ENCODE data around the gene ENTHD1.

The ENTHD1 gene

DNA sequence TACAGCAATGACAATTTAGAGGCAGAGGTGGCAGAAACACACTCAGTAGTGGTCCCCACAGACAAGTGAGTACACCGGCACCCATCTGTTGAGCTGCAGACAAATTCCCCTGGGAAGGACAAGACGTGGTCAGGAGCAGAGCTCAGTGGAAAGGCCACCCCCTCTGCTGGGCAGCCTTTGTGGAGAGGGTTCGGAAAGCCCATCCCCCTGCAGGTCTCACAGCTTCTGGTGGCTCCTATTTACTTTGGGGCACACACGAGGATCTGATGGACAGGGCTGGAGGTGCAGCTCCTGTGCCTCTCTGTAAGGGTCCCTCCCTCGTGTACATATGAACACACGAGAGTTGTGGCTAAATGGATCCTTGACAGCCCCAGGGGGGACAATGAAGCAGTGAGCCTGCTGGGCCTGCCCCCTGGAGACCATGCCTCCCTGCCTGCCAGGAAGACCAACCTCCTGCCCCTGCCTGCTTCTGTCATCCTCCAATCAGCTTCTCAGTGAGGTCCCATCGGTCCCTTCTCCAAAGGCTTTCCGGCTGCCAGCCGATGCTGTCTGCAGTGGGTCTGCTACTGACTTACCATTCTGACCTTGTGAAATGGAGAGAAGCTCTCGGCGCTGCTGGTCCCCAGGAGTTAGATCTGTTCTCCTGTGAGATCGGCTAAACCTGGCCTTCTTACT is 161.5 kb downstream of the ENTHD1 start:
- no peak for DNase-seq (ENCODE audit: low read depth, low spot score)

DNA sequence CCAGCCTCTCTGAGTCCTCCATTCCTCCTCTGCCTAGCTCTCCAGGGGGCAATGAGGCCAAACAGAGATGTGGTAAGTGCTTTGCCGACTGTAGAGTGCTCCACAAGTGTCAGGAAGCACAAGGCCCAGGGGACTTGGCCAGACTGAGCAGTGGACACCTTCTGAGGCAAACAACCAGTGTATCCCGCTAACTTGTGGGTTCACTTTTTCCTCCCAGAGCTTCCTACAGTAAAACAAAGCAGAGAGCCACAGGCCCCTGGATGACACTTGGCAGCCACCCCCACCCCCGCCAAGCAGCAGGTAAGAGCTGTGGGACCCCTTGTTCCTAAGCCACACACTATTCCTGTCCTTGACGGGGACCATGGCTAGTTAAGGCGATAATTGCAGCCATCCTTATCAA is 162.1 kb downstream of the ENTHD1 start:
- DNase-seq (ENCODE audit: low read depth, low spot score): no peak

DNA sequence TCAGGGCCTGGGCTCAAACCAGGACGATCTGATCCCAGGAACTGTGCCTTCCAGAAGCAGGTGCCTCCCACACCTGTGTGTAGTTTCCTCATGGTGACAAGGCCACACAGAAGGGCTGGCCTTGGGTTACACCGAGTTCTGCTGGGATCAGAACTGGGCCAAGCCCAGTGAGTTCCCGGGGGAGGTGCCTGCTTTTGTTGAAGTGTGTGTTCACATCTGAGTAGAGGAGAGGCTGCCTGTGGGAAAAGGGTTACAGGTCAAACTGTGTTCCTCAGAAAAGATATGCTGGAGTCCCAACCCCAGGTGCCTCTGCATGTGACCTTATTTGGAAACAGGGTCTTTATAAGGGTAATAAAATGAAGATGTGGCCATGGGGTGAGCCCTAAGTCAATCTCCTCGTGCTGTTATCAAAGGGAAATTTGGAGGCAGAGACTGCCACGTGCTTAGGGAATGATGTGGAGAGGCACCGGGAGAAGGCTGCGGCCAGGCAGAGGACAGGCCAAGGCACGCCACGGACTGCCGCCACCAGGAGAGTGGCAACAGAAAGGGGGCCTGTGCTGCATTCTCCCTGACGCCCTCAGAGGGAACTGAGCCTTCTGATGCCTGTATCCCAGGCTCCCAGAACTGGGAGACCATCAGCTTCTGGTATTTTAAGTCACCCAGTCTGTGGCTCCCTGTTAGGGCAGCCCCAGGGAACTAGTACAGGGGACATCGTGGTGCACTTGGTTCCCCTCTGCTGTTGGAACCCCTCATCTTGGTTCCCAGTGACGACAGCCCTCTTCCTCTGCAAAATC is 164.2 kb downstream of the ENTHD1 start:
- DNase-seq (ENCODE audit: low read depth, low spot score): no peak

DNA sequence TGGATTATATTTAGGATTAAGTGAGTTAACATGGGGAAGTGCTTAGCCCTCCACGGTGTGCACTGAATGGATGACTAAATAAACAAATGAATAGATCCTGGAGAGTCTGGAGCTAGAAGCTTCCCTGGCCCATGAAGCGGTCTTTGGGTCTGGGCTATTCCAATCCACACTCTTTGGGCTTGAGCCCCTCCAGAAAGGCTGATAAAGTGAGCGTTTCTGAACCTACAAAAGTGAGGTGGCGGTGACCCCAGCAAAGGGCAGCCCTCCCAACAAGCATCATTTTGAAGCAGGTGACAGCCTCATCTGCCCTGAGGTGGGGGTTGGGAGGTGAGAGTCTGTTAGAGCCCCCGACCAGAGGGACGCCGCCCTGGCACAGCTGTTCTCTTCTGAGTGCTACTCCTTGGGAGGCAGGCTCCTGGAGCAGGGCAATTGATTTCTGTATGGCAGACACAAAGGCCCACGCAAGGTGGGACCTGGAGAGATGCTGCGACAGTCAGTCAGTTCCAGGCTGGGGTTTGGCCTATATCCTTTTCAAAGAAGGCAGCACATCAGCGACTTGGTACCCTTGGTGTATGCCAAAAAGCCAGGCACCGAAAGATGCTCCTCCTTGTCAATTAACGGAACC is 165.2 kb downstream of the ENTHD1 start:
- no peak for DNase-seq (ENCODE audit: low read depth, low spot score)

DNA sequence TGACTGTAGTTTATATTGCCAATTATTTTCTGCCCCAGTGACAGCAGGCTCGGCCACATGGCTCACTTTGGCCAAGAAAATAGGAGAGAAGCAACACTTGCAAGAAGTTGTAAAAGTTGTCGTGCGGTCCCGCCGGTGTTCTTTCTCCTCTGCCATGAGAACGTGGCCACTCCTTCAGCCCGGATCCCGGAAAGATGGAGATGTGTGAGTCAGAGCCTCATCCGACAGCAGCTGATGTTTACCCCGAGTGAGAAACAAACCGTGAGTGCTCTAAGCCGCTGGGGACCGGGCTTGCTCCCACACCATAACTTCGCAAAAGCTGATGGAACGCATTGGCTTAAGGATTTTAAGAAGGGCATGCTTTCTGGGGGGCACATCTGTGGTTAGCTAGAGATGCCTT is 166.0 kb downstream of the ENTHD1 start:
- DNase-seq (ENCODE audit: low read depth, low spot score): no peak

DNA sequence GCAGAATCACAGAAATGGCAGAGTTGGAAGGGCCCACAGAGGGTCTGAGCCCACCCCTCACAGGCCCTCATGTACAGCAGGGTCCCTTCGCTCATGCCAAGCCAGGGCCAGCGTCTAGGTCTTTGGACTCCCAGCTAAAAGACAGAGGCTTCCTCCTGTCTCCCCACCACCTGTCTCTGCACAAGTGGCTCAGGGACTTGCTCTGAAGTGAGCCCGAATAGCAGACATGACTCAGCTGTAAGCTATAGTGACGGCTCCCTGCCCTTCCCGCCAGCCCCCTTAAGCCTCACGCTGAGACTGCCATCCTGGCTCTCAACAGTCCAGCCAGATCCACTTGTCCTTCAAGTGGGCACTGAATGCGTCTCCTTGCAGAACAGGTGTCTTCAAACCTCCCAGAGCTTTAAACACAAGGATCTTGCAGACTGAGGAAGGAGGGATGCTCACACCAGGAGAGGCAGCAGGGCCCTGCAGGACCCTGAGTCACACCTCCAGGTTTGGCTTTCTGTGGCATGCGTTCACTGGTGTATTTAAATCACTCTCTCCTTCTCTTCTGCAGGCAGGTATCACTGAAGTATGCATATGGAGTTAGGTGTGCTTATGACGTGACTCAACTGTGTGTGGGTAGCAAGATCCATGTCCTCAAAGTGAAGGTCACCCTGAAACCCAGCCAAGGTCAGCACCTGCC is 168.1 kb downstream of the ENTHD1 start:
- DNase-seq (ENCODE audit: low read depth, low spot score): no peak

DNA sequence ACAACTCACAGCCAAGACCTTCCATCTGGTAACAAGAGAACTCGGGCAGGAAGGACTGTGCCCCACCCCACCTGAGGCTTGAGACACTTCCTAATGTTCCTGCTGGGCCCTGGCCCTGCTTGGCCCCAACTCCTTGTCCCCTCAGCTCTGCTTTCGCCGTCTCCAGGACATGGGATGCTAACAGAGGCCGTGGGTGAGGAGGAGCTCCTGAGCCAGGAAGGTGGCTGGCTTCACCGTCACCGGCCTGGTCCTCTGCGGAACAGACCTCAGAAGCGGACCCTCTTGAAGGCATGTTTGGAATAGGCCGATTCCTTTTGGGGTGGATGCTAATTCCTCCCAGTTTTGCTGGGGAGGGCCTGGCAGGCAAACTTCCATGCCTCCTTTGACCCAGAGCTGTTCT is 168.7 kb downstream of the ENTHD1 start:
- no peak for DNase-seq (ENCODE audit: low read depth, low spot score)

DNA sequence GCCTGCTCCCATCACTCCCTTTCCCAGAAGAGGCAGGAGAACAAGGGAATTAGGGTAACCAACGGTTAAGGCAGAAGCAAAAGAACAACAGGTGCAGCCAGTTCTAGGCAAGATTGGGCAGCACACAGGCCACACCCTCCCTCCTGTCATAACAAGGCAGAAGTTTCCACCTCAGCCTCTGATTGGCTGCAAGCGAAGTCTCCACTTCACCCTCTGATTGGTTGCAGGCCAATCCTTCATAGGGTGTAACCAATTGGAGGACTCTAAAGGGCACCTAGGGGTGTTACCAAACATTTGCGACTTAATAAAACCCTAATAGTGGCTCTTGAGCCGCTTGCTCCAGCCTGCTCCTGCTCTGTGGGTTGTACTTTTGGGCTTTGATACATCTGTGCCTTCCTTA is 169.2 kb downstream of the ENTHD1 start:
- no peak for DNase-seq (ENCODE audit: low read depth, low spot score)

DNA sequence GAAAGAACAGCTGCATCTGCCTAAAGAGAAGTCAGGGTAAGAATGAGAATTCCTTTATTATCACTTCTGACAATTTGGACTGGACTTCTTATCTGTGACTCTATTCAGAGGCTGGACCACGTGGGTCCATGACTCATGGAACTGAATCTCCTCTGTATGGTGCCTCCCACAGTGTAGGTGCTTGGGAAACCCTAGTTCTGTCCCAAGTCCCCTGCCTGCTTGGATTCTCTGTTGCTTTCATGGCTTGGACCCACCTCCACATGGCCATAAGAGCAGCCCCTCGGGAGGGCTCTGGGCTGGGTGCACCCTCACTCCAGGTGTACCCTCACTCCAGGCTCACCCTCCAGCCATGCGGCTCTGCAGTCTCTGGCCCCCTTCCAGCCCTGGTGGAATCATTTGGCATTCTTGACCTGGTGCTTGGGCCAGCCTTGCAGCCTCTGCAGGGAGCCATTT is 169.6 kb downstream of the ENTHD1 start:
- no peak for DNase-seq (ENCODE audit: low read depth, low spot score)

DNA sequence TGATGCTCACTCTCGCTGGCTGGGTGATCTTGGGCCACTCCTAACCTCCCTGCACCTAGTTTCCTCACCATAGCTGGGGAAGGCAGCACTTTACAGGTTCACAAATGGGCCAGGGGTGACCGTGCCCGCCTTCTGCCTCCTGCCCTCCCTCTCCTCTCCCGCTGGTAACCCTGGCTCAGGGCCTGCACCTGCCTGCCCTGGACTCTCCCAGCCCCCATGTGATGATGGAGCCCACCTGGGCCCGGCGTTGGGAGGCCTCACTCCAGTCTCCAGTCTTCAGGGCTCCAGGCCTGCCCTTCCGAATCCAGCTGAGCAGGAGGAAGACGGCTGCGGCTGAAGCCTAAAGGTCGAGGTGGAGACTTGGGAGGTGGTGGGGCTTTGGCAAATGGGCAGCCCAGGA is 170.1 kb downstream of the ENTHD1 start:
- no peak for DNase-seq (ENCODE audit: low read depth, low spot score)

DNA sequence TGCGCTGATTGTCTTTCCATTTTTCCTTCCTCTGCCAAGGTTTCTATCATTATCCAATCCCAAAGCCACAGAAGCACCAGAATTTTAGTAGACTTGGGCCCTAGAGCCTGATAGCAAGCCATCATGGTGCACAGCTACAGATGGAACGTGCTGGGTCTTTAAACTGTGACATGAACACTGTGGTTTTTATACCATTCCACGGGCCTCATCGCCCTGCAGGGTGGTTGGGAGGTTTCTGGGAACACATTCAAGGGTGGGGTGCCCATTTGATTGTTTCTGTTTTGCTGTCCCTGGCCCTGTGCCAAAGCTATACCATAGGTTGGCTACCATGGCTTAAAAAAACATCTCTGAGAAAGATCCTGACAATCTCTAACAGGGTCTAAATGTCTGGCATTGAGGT is 171.1 kb downstream of the ENTHD1 start:
- DNase-seq (ENCODE audit: low read depth, low spot score): no peak

DNA sequence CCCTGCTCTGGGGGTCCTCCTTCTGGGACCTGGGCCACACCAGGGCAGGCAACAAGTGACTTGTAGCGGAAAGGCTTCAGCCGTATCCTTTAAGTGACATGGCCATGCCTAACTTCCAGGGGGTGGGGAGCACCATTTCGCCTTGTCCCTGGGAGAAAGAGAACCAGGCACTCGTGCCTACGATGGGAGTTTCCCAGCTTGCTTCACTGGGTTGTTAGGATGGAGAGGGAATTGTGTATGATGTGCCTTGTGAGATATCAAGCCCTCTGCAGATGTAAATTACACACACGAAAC is 171.6 kb downstream of the ENTHD1 start:
- DNase-seq (ENCODE audit: low read depth, low spot score): no peak

DNA sequence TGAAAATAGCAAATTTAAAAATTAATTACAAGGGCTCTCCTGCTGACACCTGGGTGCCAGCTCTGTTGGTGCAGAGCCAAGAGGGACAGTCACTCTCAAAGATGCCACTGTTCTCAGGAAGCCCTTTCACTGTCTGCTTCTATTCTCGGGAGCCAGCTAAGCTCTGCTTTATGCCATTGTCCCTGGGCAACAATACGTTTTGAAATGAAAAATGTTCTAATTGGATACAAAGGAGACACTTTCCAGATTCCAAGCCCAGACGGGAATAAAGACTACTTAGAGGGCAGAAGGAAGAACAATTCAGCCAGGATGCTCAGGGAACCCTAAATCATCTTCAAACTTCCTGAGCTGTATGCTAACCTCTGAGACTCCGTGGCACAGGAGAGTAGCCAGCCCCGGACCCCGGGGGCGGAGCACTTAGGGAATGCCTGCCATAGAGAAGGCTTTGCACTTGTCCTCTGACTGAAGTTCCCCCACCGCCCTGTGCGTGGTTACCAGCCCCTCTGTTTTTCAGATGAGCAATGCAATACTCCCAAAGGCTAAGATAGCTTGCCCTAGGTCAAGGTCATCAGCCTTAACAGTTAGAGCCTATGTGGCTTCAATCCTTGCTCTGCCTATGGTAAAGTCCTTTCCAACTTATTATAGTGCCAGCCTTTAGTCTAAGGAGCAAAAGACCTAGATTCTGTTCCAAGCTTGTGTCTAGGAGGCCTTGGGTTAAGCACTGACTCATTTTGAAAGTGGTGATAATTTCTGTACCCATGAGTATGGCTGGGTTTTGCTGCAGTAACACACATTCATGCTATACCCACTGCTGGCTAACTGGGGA is 172.1 kb downstream of the ENTHD1 start:
- DNase-seq (ENCODE audit: low read depth, low spot score): no peak

DNA sequence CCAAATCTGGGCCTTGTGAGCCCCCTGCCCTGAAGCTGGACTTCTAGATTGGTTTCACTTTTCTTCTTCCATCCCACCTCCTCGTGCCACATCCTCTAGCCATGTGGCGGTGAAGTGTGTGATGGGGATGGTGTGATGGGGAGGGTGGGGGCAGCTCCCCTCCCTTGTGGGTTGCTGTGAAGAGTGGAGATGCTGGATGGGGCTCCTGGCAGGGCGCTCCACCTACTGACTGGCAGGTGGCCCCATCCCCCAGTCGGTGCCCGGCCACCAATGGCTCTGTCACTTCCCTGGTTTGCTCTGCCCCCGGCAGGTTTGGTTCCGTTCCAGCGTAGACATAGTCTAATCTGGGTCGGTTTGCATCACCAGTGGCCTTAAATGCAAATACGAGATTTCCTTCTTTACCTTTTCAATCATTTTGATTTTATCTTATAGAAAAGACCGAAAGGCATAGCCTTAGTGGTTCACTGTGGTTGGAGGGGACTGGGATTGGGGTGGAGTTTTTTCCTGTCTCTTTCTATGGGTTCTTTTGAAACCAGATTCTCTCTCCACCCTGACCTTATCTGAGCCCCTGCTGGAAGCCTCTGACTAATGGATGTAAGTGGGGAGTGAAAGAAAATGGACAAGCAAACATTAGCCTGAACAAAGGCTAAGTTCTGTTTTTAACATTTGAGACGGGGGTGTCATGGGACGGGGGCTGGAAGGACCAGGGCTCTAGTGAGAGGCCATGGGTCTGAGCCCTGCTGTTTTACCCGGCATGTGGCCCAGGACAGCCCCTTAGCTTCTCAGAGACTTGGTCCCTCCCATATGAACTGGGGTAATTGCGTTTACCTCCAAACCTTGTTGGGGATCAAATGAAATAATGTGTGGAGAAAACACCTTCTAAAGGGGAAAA is 173.8 kb downstream of the ENTHD1 start:
- DNase-seq (ENCODE audit: low read depth, low spot score): no peak

DNA sequence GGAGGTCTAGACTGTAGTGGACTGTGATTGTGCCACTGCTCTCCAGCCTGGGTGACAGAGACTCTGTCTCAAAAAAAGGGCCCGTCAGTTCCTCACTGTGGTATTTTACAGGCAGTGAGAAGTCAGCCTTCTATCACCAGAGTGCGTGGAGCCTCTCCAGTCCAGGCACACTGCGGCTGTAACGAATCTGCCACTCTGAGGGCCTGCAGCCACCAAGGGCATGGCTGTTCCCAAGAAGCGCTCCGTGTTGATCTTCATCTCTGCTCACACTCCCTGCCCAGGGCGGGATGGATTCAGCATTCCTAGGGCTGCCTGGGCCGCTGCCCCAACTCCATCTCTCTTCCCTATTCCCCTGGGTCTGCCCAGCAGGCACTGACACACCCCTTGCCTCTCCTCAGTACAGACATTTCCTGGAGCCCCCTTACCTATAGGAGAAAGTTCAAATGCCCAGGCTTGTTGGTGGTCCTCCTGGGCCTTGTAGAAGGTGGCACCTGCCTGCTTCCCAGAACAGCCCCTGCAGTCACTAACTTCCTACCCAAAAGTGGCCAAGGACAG is 174.6 kb downstream of the ENTHD1 start:
- no peak for DNase-seq (ENCODE audit: low read depth, low spot score)

DNA sequence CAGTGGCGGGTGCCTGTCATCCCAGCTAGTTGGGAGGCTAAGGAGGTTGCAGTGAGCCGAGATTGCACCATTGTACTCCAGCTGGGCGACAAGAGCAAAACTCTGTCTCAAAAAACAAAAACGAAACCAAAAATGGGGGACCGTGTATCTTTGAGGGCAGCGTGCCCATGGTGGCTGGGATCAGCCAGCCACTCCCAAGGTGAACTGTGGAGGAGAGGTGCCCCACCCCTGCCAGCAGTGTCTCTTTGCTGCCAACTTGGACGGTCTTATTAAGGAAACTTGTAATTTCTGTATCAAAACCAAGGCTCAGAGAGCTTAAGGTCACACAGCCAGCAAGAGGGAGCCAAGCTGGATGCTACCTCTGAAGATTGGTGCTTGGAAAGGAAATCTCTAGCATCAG is 175.4 kb downstream of the ENTHD1 start:
- DNase-seq (ENCODE audit: low read depth, low spot score): no peak

DNA sequence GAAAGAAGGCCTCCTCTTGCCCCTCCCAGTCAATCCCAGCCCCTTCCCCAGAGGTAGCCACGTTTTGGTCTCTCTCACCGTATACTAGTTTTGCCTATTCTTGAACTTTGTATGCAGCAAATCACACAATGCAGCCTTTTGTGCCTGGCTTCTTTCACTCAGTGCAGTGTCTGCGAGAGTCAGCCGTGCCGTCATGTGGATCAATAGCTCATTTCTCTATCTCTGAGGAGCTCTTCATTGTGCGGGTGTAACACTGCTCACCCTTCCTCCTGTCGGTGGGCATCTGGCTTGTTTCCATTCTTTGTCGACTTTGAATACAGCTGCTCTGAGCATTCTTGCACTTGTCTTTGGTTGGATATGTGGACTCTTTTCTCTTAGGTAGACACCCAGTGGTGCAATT is 176.5 kb downstream of the ENTHD1 start:
- no peak for DNase-seq (ENCODE audit: low read depth, low spot score)

DNA sequence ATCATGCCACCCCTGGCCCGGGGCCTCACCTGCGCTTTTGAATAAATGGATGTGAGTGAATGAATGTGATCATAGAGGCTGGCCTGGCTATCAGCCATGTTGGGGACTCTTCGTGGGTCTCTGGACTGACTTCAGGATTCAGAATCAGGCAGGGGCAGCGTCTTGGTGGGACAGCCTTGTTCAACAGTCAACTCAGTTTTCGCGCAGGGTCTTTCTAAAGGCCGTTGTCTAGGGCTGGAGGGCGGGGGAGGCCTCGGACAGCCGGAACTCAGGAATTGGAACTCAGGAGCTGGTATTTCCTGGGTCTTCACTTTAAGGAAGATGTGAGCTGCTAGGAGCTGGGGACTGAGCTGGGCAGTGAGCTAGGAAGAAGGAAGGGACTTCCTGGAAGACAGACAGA is 177.0 kb downstream of the ENTHD1 start:
- no peak for DNase-seq (ENCODE audit: low read depth, low spot score)

DNA sequence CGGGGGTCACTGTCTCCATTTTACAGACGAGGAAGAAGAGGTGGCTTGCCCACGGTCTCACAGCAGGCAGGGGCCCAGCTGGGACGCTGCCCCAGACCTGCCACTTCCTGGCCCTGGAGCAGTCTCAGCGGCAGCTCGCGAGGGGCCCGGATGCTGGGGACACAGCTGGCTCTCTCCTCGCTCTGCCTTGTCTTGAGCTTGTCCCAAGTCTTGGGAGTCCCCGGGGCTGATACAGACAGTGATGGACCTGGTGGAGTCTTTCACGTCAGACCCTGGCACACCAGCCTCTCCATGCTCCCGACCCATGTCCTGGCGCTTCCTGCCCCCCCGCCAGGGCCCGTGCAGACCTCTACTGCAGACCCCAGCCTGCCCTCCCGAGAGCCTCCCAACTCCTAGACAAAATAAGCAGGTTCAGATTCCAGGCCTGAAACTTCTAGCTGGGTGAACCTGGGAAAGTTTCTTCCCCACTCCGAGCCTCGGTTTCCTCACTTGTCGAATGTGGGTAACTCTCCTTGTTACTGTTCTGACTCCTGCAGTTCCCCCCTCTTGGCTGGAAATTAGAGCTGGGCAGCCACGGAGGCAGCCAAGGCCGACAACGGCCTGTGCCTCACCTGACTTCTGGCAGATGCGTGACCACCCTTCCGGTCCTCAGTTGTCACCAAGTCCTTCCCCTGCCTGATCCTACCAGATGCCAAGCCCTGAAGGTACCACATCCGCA is 177.6 kb downstream of the ENTHD1 start:
- no peak for DNase-seq (ENCODE audit: low read depth, low spot score)

DNA sequence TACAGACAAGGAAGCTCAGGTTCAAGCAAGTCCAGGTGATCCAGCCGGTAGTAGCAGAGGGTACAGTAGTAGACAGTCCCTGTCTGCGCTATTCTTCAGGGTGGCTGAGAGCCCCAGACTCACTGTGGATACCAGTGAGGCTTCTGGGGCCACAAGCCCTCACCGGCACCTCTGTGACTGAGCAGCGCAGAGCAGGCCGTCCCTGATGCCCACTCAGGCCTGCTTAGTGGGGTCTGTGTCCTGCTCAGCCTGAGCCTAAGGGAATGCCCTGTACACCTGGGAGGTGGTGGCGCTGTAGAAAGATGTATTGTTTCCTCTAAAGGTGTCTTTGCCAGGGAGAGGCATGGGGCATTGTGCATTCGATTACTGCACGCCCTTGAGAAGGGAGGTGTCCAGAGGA is 179.2 kb downstream of the ENTHD1 start:
- DNase-seq (ENCODE audit: low read depth, low spot score): no peak

Measured in activated naive CD8-positive, alpha-beta T cell treated with anti-CD3 and anti-CD28 coated beads, Interleukin-2, amount 50 U/mL, for 16 hours (primary cell).